PC-9 (cell line): ENCODE measurements around the gene PROK2.

Source experiments
- EZH2 ChIP-seq: fragments of 200-600 bp; sonication (generic); IDR thresholded peaks from 2 replicates; pipeline ENCODE4 v1.8.0; 2017; ENCODE audit warnings: antibody characterized with exemption, low read depth
- TF ChIP-seq, protein P1 (sequence below): fragments of 200-600 bp; sonication (generic); conservative IDR thresholded peaks from 2 replicates; pipeline ENCODE4 v1.6.1; 2017; ENCODE audit warnings: mixed run types, antibody characterized with exemption, mild to moderate bottlenecking, moderate library complexity

DNA sequence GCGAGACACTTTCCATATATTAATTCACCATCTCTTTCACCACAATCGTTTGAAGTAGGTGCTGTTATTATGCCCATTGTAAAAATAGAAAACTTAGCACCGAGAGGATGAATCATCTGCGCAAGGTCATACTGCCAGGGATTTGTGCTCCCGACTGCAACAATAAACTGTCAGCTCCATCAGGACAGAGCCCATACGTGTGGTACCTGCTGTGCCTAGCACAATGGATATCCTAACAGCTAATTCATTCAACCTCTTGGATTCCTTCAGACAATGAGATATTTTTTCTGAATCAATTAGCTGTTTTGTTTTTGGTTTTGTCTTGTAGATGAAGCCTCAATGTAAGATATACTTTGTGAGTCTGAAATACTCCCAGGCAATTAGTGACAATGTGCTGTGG, 32.3 kb upstream of the PROK2 start:
- TF ChIP-seq, protein P1, sequence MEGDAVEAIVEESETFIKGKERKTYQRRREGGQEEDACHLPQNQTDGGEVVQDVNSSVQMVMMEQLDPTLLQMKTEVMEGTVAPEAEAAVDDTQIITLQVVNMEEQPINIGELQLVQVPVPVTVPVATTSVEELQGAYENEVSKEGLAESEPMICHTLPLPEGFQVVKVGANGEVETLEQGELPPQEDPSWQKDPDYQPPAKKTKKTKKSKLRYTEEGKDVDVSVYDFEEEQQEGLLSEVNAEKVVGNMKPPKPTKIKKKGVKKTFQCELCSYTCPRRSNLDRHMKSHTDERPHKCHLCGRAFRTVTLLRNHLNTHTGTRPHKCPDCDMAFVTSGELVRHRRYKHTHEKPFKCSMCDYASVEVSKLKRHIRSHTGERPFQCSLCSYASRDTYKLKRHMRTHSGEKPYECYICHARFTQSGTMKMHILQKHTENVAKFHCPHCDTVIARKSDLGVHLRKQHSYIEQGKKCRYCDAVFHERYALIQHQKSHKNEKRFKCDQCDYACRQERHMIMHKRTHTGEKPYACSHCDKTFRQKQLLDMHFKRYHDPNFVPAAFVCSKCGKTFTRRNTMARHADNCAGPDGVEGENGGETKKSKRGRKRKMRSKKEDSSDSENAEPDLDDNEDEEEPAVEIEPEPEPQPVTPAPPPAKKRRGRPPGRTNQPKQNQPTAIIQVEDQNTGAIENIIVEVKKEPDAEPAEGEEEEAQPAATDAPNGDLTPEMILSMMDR, result no peak
- no peak for TF ChIP-seq EZH2
